ENCODE measurements around the gene CMC4. TPM values are rescaled to one million over a fixed set of nuclear protein-coding genes. Genes with fewer than 3 reads are reported as not detected.

Gene CMC4
- total and polyA plus RNA-seq, 9 of the 15 experiments (the other 6 are each of a cell fraction or from before 2014, with no cell fraction given): 3.5 to 16.9 (median 8.2) TPM

GRCh38 chrX:155046811-155047528 is 24.0 kb downstream of the CMC4 start (continued):
- TF ChIP-seq PATZ1 (CRISPR knock-in tag; IDR thresholded peaks at IDR 0.05; ENCODE audit: borderline replicate concordance) (no peak), GABPB1 (CRISPR knock-in tag; IDR thresholded peaks at IDR 0.05) (no peak), ATF6 (CRISPR knock-in tag; IDR thresholded peaks at IDR 0.05) (no peak), HMG20B (CRISPR knock-in tag; IDR thresholded peaks at IDR 0.05) (no peak), ZNF324 (CRISPR knock-in tag; IDR thresholded peaks at IDR 0.05) (no peak)
